Sigmoid colon (tissue), 7 donors: ENCODE results near the gene HIVEP1. TPM values are rescaled to one million over a fixed set of nuclear protein-coding genes. Genes with fewer than 3 reads are reported as not detected.

Experiments used
- DNase-seq: peaks from one replicate; pipeline ENCODE4 v3.0.0-alpha.2; 2019
- H3K27ac ChIP-seq, 4 donors: fragments of 200-600 bp; sonication (generic); one replicate each; pipeline ENCODE4 v1.5.1; 2016 to 2019; ENCODE audit warnings: mild to moderate bottlenecking in 1 of 4
- H3K27me3 ChIP-seq, 3 donors: fragments of 200-600 bp; sonication (generic); one replicate each; pipeline ENCODE4 v1.5.1; 2019; ENCODE audit warnings: mild to moderate bottlenecking in 1 of 3
- H3K36me3 ChIP-seq, 4 donors: fragments of 200-600 bp; sonication (generic); one replicate each; pipeline ENCODE4 v1.5.1; 2016 to 2019
- H3K4me1 ChIP-seq, 4 donors: fragments of 200-600 bp; sonication (generic); one replicate each; pipeline ENCODE4 v1.5.1; 2017 to 2019
- H3K4me3 ChIP-seq, 4 donors: fragments of 200-600 bp; sonication (generic); one replicate each; pipeline ENCODE4 v1.5.1; 2017 to 2019; ENCODE audit warnings: mild to moderate bottlenecking in 2 of 4, moderate library complexity in 1 of 4
- H3K9me3 ChIP-seq, 4 donors: fragments of 200-600 bp in 3 of 4; sonication (generic) in 3 of 4; one replicate each; pipeline versions ENCODE4 v1.5.1 to v1.6.1; 2013 to 2019
- EP300 ChIP-seq, 4 donors: sonication (generic); formaldehyde crosslinking; IDR thresholded peaks; one replicate each; pipeline ENCODE4 v1.6.1; 2017; ENCODE audit warnings: antibody characterized with exemption in 4 of 4
- POLR2A ChIP-seq, 2 donors: fragments of 450-650 bp; IDR thresholded peaks; one replicate each; pipeline ENCODE4 v1.6.1; 2016; ENCODE audit warnings: antibody characterized with exemption in 2 of 2, mild to moderate bottlenecking in 2 of 2, moderate library complexity in 2 of 2
- POLR2AphosphoS5 ChIP-seq, 4 donors: sonication (generic); formaldehyde crosslinking; IDR thresholded peaks; one replicate each; pipeline ENCODE4 v1.6.1; 2017; ENCODE audit warnings: antibody characterized with exemption in 4 of 4
- WGBS, 2 donors: extraction: QIAGEN DNeasy Blood & Tissue Kit; methylation state at CpG; one replicate each; pipeline ENCODE4 v1.1.7; 2013; 5-methylcytosine and 5-hydroxymethylcytosine counted together
- intact Hi-C: fragments of 100-400 bp; cut with DNase I; formaldehyde crosslinking; loops from one replicate; pipeline ENCODE4 v1.15.1; 2023
- polyA plus RNA-seq, 3 donors: library from polyadenylated mRNA; stranded (reverse); fragments of 200-250 nt; gene quantifications; one replicate each; pipeline ENCODE4 v1.2.3, GENCODE V29; 2013
- total RNA-seq, 4 donors: library from RNA; depleted of rRNA; stranded (reverse); fragments of >200 nt; gene quantifications; one replicate each; pipeline ENCODE4 v1.1.0, GENCODE V29; 2016
- TF ChIP-seq, protein P1 (sequence below), 4 experiments: fragments of 450-650 bp in 3 of 4; fragments of 200-600 bp in 1 of 4; IDR thresholded peaks; one replicate each; pipeline ENCODE4 v1.5.1; 2016 to 2019; ENCODE audit warnings: antibody characterized with exemption in 4 of 4, mild to moderate bottlenecking in 3 of 4, moderate library complexity in 2 of 4
- donor health status: healthy with polysubstance abuse.
- donor health status: Bipolar disorder and iron deficiency.
- donor health status: healthy.

The HIVEP1 gene
- total and polyA plus RNA-seq, 7 donors, result 4.6 to 28.5 (median 13.2) TPM

DNA sequence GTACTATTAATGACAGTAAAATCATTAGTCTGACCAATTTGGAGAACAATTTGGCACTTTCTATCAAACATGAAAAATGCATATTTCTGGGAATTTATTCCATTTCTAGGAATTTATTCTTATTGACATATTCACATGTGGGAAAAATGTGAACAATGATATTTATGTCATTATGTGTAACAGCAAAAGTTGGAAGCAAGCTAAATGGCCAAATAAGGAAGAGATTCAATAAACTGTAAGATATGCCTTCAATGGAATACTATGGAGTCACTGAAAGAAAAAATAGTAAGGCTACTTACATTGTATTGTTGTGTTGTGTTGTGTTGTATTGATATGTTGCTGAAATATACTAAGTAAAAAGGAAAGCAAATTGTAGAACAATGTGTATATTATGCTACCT lies 177.5 kb downstream of the HIVEP1 start:
- Histone ChIP-seq H3K27ac (no peak overlapping the region), H3K4me1 (no peaks in the 10 kb centered on the region), H3K4me3 (no peak overlapping the region), H3K27me3 (no peaks in the 10 kb centered on the region), H3K9me3 (no peaks in the 10 kb centered on the region), H3K36me3 (no peaks in the 10 kb centered on the region)
- no peak for DNase-seq
- intact Hi-C loops, result no loop called here
- TF ChIP-seq POLR2A (IDR thresholded peaks at IDR 0.05), result no peak

DNA sequence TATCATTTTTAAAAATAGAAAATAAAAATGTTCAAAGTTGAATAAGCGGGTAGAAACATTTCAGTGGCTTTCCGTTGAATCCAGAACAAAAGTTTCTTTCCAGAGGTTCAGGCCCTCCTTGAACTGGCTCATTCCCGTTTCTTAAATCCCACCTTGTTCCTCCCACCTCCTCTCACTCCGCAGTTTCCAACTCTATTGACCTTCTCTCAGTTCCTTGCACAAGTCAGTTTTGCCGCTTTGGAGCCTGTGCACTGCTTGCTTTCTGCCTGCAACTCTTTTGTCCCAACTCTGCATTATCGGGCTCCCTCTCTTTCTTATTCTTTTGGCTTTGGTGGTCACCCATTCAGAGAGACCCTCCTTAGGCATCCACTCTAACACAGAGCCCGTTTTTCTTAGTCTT lies 178.1 kb downstream of the HIVEP1 start:
- no peaks in the 10 kb centered on the region for H3K27me3 ChIP-seq
- H3K9me3 ChIP-seq, result no peaks in the 10 kb centered on the region
- WGBS, 2 donors, result 89 to 90% methylated on average over 7 of the region's 7 CpGs
- H3K27ac ChIP-seq, result no peak overlapping the region
- H3K4me3 ChIP-seq, result no peak overlapping the region
- no peaks in the 10 kb centered on the region for H3K4me1 ChIP-seq
- no peaks in the 10 kb centered on the region for H3K36me3 ChIP-seq
- no peak for DNase-seq
- intact Hi-C loops, result no loop called here
- TF ChIP-seq POLR2A (IDR thresholded peaks at IDR 0.05) (no peak), EP300 (IDR thresholded peaks at IDR 0.05) (no peak), POLR2AphosphoS5 (IDR thresholded peaks at IDR 0.05) (no peak)
- TF ChIP-seq, protein P1, sequence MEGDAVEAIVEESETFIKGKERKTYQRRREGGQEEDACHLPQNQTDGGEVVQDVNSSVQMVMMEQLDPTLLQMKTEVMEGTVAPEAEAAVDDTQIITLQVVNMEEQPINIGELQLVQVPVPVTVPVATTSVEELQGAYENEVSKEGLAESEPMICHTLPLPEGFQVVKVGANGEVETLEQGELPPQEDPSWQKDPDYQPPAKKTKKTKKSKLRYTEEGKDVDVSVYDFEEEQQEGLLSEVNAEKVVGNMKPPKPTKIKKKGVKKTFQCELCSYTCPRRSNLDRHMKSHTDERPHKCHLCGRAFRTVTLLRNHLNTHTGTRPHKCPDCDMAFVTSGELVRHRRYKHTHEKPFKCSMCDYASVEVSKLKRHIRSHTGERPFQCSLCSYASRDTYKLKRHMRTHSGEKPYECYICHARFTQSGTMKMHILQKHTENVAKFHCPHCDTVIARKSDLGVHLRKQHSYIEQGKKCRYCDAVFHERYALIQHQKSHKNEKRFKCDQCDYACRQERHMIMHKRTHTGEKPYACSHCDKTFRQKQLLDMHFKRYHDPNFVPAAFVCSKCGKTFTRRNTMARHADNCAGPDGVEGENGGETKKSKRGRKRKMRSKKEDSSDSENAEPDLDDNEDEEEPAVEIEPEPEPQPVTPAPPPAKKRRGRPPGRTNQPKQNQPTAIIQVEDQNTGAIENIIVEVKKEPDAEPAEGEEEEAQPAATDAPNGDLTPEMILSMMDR (IDR thresholded peaks at IDR 0.05), result no peak

DNA sequence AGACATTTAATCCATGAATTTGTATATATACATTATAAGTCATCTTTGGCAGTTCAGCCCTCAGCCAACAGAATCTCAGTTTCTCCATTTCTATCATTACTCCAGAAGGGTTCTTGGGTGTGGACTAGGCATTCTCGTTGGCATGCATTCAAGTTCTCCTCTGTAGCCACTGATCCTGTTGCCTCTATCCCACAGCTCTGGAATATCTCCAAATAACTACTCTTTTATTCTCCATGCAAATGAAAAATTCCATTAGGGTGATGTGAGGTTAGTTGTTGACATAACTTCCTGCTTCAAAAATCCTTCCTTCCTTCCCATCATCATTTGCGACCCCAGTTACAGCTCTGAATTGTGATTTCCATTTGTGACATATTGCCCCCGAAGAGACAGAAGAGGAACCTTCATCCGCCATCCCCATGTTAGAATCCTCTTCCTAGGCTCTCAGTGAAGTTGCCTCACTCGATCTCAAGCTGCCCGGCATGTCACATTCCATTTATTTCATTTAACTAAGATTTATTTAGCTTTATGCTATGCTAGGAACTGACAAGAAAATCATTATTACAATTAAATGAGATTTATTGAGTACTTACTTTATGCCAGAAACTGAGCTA lies 184.3 kb downstream of the HIVEP1 start:
- Histone ChIP-seq H3K4me1 (no peaks in the 10 kb centered on the region), H3K36me3 (no peaks in the 10 kb centered on the region), H3K27ac (no peak overlapping the region), H3K4me3 (no peak overlapping the region), H3K9me3 (no peaks in the 10 kb centered on the region), H3K27me3 (no peaks in the 10 kb centered on the region)
- WGBS, 2 donors, result 89 to 92% methylated on average over 6 of the region's 6 CpGs
- DNase-seq, result no peak
- intact Hi-C loops, result no loop called here
- TF ChIP-seq, protein P1 (IDR thresholded peaks at IDR 0.05), result no peak
- no peak for TF ChIP-seq EP300 (IDR thresholded peaks at IDR 0.05)
- TF ChIP-seq POLR2AphosphoS5 (IDR thresholded peaks at IDR 0.05), result no peak
- no peak for TF ChIP-seq POLR2A (IDR thresholded peaks at IDR 0.05)

DNA sequence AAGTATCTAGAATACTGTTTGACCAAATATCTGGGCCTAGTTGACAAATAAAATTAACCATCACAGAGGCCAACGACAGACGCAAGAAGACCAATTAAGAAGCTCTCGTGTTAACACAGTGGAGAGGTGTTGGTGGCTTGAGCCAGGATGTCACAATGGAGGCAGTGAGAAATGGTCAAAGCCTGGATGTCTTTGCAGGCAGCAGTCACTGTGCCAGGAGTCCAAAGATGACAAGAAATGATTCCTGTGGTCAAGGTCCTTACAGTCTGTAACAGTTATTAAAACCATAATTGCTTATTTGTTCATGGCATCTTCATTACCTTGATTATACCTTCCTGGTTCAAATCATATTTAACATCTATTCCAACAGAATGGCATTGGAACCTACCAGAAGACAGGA lies 186.7 kb downstream of the HIVEP1 start:
- 94 to 95% methylated on average over 3 of the region's 3 CpGs for WGBS, 2 donors
- TF ChIP-seq EP300 (IDR thresholded peaks at IDR 0.05), result no peak
- TF ChIP-seq POLR2AphosphoS5 (IDR thresholded peaks at IDR 0.05), result no peak
- TF ChIP-seq, protein P1 (IDR thresholded peaks at IDR 0.05), result no peak
- TF ChIP-seq POLR2A (IDR thresholded peaks at IDR 0.05), result no peak

DNA sequence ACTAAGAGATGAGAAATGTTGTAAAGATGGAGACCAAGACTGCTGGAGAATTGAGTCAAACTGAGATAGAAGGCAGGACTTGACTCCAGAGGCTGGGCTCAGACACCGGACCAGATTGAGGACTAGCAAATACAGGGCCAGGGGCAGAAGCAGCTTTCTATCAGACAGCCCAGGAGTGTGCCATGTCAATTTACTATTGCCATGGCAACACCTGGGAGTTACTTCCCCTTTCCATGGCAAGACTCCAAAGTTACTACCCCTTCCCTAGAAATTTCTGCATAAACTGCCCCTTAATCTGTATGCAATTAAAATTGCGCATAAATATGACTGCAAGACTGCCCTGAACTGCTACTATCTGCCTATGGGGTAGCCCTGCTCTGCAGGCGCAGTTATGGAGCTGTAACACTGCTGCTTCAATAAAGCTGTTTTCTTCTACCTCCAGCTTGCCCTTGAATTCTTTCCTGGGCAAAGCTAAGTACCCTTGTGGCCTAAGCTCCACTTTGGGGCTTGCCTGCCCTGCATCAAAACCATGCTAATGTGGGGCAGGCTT lies 188.0 kb downstream of the HIVEP1 start:
- WGBS, 2 donors, result 95 to 97% methylated on average over 3 of the region's 3 CpGs
- H3K4me1 ChIP-seq, result no peaks in the 10 kb centered on the region
- intact Hi-C loops, result no loop called here
- H3K27ac ChIP-seq, result no peak overlapping the region
- H3K4me3 ChIP-seq, result no peak overlapping the region
- TF ChIP-seq POLR2AphosphoS5 (IDR thresholded peaks at IDR 0.05), result no peak
- H3K27me3 ChIP-seq, result no peaks in the 10 kb centered on the region
- no peak for DNase-seq
- no peaks in the 10 kb centered on the region for H3K9me3 ChIP-seq
- H3K36me3 ChIP-seq, result no peaks in the 10 kb centered on the region

More for the DNA sequence above, 186.7 kb downstream of the HIVEP1 start:
- DNase-seq, result no peak
- H3K4me1 ChIP-seq, result no peaks in the 10 kb centered on the region
- H3K27me3 ChIP-seq, result no peaks in the 10 kb centered on the region
- no peak overlapping the region for H3K4me3 ChIP-seq
- H3K36me3 ChIP-seq, result no peaks in the 10 kb centered on the region
- H3K9me3 ChIP-seq, result no peaks in the 10 kb centered on the region
- H3K27ac ChIP-seq, result no peak overlapping the region
- intact Hi-C loops, result no loop called here

DNA sequence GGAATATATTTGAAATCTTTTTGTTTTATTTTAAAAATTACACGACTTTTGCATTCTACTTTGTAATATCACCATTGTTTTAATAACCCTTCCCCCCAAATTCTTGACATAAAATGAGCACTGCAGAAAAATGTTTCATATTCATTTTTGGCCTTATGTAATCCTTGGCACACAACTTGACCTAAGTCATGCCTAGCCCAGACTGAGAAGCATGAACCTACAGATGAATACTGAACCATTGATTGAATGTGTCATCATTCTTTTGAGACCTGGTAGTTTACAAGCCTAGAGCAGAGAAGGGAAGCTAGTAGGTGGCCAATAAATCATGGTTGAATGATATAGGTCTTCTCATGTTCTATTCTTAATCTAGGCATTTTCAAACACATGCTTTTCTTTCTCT lies 188.6 kb downstream of the HIVEP1 start:
- no peak for DNase-seq
- Histone ChIP-seq H3K4me1 (no peaks in the 10 kb centered on the region), H3K9me3 (no peaks in the 10 kb centered on the region), H3K36me3 (no peaks in the 10 kb centered on the region), H3K4me3 (no peak overlapping the region), H3K27ac (no peak overlapping the region), H3K27me3 (no peaks in the 10 kb centered on the region)
- WGBS, 2 donors, result 0 to 93% methylated on average over 1 of the region's 1 CpG
- intact Hi-C loops, result no loop called here
- no peak for TF ChIP-seq POLR2A (IDR thresholded peaks at IDR 0.05)
- TF ChIP-seq EP300 (IDR thresholded peaks at IDR 0.05), result no peak
- TF ChIP-seq, protein P1 (IDR thresholded peaks at IDR 0.05), result no peak
- TF ChIP-seq POLR2AphosphoS5 (IDR thresholded peaks at IDR 0.05), result no peak
